ENCODE results near the gene RGS3.

GRCh38 chr9:113543296-113543981 lies 79.9 kb downstream of the RGS3 start:
- TF ChIP-seq EGR1 (IDR thresholded peaks at IDR 0.05; ENCODE audit: low read depth) (no peak), POLR2A (IDR thresholded peaks at IDR 0.05; ENCODE audit: borderline replicate concordance, extremely low read depth, insufficient read depth, insufficient read length) (no peak), EZH2 (IDR thresholded peaks at IDR 0.05) (no peak), RAD21 (IDR thresholded peaks at IDR 0.05; ENCODE audit: low read depth) (no peak), CEBPB (IDR thresholded peaks at IDR 0.05; ENCODE audit: low read depth) (no peak), EZH2phosphoT487 (IDR thresholded peaks at IDR 0.05; ENCODE audit: borderline replicate concordance) (no peak), POLR2AphosphoS5 (IDR thresholded peaks at IDR 0.05; ENCODE audit: low read depth, low read length) (no peak), MAX (IDR thresholded peaks at IDR 0.05) (no peak), ZNF274 (IDR thresholded peaks at IDR 0.05; ENCODE audit: low read depth, low read length) (no peak)
- TF ChIP-seq, protein P1, sequence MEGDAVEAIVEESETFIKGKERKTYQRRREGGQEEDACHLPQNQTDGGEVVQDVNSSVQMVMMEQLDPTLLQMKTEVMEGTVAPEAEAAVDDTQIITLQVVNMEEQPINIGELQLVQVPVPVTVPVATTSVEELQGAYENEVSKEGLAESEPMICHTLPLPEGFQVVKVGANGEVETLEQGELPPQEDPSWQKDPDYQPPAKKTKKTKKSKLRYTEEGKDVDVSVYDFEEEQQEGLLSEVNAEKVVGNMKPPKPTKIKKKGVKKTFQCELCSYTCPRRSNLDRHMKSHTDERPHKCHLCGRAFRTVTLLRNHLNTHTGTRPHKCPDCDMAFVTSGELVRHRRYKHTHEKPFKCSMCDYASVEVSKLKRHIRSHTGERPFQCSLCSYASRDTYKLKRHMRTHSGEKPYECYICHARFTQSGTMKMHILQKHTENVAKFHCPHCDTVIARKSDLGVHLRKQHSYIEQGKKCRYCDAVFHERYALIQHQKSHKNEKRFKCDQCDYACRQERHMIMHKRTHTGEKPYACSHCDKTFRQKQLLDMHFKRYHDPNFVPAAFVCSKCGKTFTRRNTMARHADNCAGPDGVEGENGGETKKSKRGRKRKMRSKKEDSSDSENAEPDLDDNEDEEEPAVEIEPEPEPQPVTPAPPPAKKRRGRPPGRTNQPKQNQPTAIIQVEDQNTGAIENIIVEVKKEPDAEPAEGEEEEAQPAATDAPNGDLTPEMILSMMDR (IDR thresholded peaks at IDR 0.05 in 2 of 3, conservative IDR thresholded peaks at IDR 0.05 in 1 of 3; ENCODE audit: borderline replicate concordance in 1 of 3, insufficient read depth in 1 of 3, low read depth in 2 of 3, low read length in 2 of 3): no peak
- TF ChIP-seq, protein P2, sequence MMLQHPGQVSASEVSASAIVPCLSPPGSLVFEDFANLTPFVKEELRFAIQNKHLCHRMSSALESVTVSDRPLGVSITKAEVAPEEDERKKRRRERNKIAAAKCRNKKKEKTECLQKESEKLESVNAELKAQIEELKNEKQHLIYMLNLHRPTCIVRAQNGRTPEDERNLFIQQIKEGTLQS (IDR thresholded peaks at IDR 0.05): no peak
- TF ChIP-seq, protein P3, sequence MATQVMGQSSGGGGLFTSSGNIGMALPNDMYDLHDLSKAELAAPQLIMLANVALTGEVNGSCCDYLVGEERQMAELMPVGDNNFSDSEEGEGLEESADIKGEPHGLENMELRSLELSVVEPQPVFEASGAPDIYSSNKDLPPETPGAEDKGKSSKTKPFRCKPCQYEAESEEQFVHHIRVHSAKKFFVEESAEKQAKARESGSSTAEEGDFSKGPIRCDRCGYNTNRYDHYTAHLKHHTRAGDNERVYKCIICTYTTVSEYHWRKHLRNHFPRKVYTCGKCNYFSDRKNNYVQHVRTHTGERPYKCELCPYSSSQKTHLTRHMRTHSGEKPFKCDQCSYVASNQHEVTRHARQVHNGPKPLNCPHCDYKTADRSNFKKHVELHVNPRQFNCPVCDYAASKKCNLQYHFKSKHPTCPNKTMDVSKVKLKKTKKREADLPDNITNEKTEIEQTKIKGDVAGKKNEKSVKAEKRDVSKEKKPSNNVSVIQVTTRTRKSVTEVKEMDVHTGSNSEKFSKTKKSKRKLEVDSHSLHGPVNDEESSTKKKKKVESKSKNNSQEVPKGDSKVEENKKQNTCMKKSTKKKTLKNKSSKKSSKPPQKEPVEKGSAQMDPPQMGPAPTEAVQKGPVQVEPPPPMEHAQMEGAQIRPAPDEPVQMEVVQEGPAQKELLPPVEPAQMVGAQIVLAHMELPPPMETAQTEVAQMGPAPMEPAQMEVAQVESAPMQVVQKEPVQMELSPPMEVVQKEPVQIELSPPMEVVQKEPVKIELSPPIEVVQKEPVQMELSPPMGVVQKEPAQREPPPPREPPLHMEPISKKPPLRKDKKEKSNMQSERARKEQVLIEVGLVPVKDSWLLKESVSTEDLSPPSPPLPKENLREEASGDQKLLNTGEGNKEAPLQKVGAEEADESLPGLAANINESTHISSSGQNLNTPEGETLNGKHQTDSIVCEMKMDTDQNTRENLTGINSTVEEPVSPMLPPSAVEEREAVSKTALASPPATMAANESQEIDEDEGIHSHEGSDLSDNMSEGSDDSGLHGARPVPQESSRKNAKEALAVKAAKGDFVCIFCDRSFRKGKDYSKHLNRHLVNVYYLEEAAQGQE (IDR thresholded peaks at IDR 0.05; ENCODE audit: low read depth): no peak
